GM21447 (cell line): ENCODE results near the gene INHBB.

Experiments used
- ATAC-seq: cut with Tn5 transposase; IDR thresholded peaks from one replicate; pipeline ENCODE4 v1.9.1; 2021; ENCODE audit not compliant: unreplicated experiment

Gene INHBB

DNA sequence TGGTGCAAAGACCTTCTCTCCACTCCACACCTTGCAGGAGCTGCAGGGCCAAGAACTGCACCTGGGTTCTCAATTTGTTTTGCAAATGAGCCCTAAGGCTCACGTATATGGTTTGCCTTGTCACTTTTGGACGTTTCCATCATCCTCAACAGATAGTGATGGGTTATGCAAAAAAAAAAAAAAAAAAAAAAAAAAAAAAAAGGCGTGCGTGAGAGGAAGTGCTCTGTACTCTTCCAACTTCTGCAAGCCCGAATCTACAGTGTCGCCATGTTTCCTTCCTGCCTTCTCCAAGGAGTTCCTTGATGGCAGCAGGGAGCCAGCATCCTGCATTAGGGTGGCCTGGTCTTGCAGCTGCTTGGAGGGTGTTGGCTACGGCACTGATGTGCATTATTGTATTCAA, 4.0 kb upstream of the INHBB start:
- ATAC-seq = no peak

GRCh38 chr2:120342446-120342845, 3.5 kb upstream of the INHBB start:
- no peak for ATAC-seq

DNA sequence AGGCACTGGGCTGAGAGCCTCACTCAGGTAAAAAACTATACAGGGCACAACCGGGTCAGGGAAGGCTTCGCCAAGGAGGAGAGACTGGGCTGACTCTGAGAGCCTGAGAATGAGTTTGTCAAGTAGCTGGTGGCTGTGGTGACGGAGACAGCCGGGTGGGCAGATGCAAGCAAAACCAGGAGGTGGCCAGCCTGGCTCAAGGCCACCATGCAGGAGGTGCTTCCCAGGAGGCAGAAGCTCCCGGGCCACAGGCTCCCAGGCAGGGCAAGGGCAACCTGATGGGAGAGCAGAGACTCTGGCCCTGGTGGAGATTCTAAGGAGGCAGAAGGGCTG, 2.9 kb upstream of the INHBB start:
- no peak for ATAC-seq

- ATAC-seq = peak; percentile 40
These were observed 2.4 kb upstream of the INHBB start for GRCh38 chr2:120343433-120344105.

DNA sequence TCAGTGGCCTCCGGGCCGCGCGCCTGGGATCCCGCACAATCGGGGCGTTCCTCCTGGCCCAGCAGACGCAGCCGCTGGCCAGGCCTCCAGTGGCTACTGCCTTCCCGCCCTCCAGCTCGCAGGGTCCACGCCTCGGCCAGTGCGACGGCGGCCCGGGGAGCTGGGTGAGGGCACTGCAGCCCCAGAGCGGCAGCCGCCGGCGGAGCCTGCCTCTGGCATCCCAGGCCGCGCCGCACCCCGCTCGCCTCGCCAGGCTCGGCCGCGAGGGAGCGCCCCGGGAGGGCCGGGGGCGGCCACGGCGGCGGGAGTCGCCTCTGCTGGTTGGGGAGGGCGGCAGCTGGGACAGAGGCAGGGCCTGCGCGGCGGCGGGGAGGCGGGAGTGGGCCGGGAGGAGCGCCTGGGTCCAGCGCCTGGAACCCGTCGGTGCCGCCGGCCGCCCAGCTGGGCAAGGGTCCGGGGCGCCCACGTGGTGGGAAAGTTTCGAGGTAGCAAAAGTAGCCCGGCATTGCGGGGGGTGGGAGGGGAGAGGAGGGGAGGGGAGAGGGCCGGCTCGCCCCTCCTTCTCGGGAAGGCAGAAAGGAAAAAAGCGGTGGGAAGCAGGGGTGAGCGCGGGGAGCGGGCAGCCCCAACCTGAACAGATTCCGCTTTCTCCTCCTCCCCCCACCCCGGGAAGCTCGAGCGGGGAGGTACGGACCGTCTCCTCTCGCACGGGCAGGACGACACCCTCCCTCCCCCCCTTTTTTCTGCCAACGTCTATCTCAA, 1.5 kb upstream of the INHBB start:
- no peak for ATAC-seq

- ATAC-seq = no peak
These were observed 857 bp upstream of the INHBB start for GRCh38 chr2:120344976-120345581.

DNA sequence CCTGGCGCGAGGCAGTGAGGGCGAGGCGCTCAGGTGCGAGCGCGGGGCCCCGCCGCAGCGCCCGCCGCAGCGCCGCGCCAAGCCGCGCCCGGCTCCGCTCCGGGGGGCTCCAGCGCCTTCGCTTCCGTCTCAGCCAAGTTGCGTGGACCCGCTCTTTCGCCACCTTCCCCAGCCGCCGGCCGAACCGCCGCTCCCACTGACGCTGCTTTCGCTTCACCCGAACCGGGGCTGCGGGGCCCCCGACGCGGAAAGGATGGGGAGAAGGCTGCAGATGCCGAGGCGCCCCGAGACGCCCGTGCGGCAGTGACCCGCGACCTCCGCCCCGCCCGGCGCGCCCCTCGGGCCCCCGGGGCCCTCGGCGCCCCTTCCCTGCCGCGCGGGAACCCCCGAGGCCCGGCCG, 328 bp upstream of the INHBB start:
- no peak for ATAC-seq

- ATAC-seq = no peak
These were observed 877 bp downstream of the INHBB start for GRCh38 chr2:120346667-120347358.

GRCh38 chr2:120347396-120348060, 1.6 kb downstream of the INHBB start:
- no peak for ATAC-seq

DNA sequence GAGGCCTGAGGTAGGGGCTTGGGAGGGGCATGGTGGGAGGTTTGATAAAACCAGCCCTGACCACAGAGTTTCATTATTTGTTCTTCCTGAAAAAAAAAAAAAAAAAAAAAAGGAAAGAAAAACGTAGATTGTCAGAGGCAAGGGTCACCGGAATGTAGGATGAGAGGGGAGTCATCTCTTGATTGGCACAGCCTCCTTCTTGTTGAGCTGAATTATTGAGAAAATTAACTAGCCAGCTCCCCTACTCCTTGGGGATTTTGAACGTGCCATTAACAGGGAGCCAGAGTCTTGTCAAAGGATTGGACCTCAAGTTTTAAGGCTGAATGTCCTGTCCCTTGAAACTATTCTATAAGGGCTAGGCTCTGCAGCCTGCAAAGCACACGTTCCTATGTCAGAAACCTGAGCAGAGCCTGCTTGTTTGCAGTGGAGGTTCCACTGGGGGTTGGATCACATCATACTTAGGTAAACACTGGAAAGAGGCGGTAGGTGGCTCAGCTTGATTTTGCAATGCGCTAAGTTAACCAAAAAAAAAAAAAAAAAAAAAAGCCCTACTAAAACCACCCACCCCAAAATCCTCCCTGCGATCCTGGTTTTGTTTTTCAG, 2.3 kb downstream of the INHBB start:
- no peak for ATAC-seq

- no peak for ATAC-seq
These were observed 3.0 kb downstream of the INHBB start for GRCh38 chr2:120348737-120349439.

DNA sequence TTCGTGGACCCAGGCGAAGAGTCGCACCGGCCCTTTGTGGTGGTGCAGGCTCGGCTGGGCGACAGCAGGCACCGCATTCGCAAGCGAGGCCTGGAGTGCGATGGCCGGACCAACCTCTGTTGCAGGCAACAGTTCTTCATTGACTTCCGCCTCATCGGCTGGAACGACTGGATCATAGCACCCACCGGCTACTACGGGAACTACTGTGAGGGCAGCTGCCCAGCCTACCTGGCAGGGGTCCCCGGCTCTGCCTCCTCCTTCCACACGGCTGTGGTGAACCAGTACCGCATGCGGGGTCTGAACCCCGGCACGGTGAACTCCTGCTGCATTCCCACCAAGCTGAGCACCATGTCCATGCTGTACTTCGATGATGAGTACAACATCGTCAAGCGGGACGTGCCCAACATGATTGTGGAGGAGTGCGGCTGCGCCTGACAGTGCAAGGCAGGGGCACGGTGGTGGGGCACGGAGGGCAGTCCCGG, 3.5 kb downstream of the INHBB start:
- no peak for ATAC-seq

DNA sequence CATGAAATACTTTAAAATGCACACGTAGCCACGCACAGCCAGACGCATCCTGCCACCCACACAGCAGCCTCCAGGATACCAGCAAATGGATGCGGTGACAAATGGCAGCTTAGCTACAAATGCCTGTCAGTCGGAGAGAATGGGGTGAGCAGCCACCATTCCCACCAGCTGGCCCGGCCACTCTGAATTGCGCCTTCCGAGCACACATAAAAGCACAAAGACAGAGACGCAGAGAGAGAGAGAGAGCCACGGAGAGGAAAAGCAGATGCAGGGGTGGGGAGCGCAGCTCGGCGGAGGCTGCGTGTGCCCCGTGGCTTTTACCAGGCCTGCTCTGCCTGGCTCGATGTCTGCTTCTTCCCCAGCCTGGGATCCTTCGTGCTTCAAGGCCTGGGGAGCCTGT, 4.1 kb downstream of the INHBB start:
- no peak for ATAC-seq

GRCh38 chr2:120350801-120351320, 4.9 kb downstream of the INHBB start:
- no peak for ATAC-seq

DNA sequence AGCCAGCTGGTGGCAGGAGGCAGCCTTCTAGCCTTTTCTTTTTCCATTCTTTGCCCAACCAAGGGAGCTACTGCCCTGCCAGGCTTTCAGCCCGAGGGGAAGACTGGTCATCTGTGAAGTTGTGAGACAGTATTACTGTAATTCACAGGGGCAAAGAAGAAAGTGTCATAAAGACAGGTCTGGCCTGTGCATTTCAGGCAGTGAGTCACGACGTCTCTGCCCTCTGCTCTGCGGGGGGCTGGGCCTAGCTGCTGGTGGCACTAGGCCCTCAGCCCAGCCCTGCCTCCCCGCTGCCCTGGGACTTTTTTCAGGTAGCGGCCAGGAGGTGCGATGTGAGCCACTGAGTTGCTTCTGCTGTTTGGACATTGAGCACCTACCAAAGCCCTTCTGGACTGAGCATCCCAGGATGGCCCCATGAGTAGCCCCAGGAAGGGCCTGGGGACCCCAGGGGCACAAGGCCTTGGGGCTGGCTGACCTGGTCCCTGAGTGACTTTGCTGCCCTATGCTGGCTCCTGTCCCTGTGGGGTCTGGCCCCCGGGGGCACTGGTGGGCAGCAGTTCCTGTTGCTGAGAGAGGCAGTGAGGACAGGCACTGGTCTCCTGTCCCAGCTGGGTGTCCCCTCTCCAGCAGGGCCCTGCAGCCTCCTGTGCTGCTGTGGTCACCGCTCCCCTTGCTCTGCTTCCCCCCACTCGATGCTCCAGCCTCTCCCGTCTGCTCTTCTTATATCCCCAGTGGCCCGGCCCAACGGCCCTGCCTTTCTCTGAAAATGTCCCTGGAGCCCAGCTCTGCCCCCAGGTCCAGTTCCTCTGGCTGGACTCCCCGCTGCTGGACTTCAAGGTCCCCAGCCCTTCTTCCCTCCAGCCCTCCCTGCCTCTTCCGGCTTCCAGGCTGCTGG, 7.0 kb downstream of the INHBB start:
- no peak for ATAC-seq

DNA sequence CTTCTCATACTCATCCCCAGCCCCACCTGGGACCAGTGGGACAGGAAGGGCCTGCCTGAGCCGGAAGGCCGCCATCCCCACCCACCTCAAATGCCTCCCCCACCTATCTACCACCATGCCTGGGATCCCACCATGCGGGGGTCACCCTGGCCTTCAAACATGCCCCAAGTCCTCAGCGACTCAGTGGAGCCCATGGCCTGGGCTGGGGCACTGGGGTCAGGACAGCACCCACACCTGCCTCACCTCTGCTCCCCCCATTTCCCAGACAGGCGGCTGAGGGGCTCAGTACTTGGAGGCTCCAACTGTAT, 7.6 kb downstream of the INHBB start:
- no peak for ATAC-seq

GRCh38 chr2:120353931-120354330, 8.0 kb downstream of the INHBB start:
- ATAC-seq = no peak

DNA sequence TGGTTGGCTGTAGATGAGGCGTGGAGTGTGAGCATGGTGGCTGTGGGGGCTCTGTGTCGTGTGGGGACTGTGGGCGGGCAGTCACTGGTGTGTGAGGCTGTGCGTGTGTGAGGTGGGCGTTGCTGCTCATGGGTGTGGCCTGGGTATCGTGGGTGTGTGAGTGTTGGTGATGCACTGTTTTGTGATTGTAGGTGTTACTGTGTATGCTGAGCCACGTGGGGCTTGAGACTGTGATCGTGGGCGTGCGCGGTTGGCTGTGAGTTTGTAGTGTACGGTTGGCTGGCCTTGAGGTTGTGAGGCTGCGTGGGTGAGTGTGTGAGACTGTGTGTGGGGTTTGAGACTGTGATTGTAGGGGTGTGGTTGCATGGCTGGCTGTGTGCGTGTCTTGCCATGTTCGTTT, 8.5 kb downstream of the INHBB start:
- no peak for ATAC-seq
